K562 (cell line): ENCODE data around the gene LY6G6F. TPM values are rescaled to one million over a fixed set of nuclear protein-coding genes. Genes with fewer than 3 reads are reported as not detected.

ENCODE experiments used
- EP300 ChIP-seq: IDR thresholded peaks from 2 replicates; pipeline ENCODE4 v1.6.1; 2012; ENCODE audit warnings: low read length, improper control_type of control experiment
- FIP1L1 ChIP-seq: fragments of 200-400 bp; formaldehyde crosslinking; IDR thresholded peaks from 2 replicates; pipeline ENCODE4 v1.6.1; 2018; ENCODE audit warnings: mild to moderate bottlenecking, low read depth, low read length; ENCODE audit not compliant: poor library complexity, severe bottlenecking
- GTF2E2 ChIP-seq: fragments of 200-800 bp; sonication (Bioruptor generic); IDR thresholded peaks from 2 replicates; pipeline ENCODE4 v1.6.1; 2016; ENCODE audit warnings: missing genetic modification characterization, missing compliant biosample characterization
- NFE2 ChIP-seq: IDR thresholded peaks from 2 replicates; pipeline ENCODE4 v1.6.1; 2014; ENCODE audit warnings: antibody characterized with exemption, low read depth
- NR2C1 ChIP-seq, 2 experiments: fragments of 450-650 bp; IDR thresholded peaks; 2 replicates each; pipeline ENCODE4 v1.6.1; 2017; ENCODE audit warnings: mild to moderate bottlenecking in 2 of 2, antibody characterized with exemption in 1 of 2, inconsistent platforms in 1 of 2, missing compliant biosample characterization in 1 of 2, missing genetic modification characterization in 1 of 2
- RBFOX2 ChIP-seq: fragments of 200-400 bp; formaldehyde crosslinking; IDR thresholded peaks from 2 replicates; pipeline ENCODE4 v1.6.1; 2017; ENCODE audit warnings: low read depth, mild to moderate bottlenecking, low read length, moderate library complexity
- SAP30 ChIP-seq: fragments of 200-600 bp; sonication (generic); IDR thresholded peaks from 2 replicates; pipeline ENCODE4 v1.6.1; 2012; ENCODE audit warnings: borderline replicate concordance, low read depth, mild to moderate bottlenecking, moderate library complexity, low read length, control low read depth, inconsistent platforms; ENCODE audit not compliant: insufficient read depth, poor library complexity, severe bottlenecking
- TBL1XR1 ChIP-seq, 2 experiments: IDR thresholded peaks; 2 replicates each; pipeline ENCODE4 v1.6.1; 2012; ENCODE audit warnings: improper control_type of control experiment in 2 of 2, low read length in 2 of 2, mild to moderate bottlenecking in 1 of 2
- TSC22D4 ChIP-seq: fragments of 450-650 bp; IDR thresholded peaks from 2 replicates; pipeline ENCODE4 v1.6.1; 2016; ENCODE audit warnings: missing genetic modification characterization, missing biosample characterization, control low read depth
- ZNF197 ChIP-seq: fragments of 200-800 bp; sonication (Bioruptor generic); IDR thresholded peaks from 2 replicates; pipeline ENCODE4 v1.6.1; 2016; ENCODE audit warnings: low read depth, missing genetic modification characterization, missing compliant biosample characterization
- ZNF212 ChIP-seq: fragments of 450-650 bp; formaldehyde crosslinking; IDR thresholded peaks from 2 replicates; pipeline ENCODE4 v1.4.0; 2020; ENCODE audit warnings: mild to moderate bottlenecking
- ZNF384 ChIP-seq: IDR thresholded peaks from 2 replicates; pipeline ENCODE4 v1.6.1; 2012; ENCODE audit warnings: low read depth, low read length, improper control_type of control experiment
- ZNF41 ChIP-seq: fragments of 250-450 bp; sonication (Bioruptor Pico); conservative IDR thresholded peaks from 2 replicates; pipeline ENCODE4 v1.4.0; 2020; ENCODE audit warnings: mild to moderate bottlenecking
- ZNF507 ChIP-seq: conservative IDR thresholded peaks from 2 replicates; pipeline ENCODE4 v1.6.1; 2017; ENCODE audit warnings: missing genetic modification characterization, missing compliant biosample characterization
- ZNF778 ChIP-seq: fragments of 450-650 bp; formaldehyde crosslinking; IDR thresholded peaks from 2 replicates; pipeline ENCODE4 v1.4.0; 2020; ENCODE audit warnings: mild to moderate bottlenecking, moderate library complexity
- ZNF79 ChIP-seq: fragments of 250-450 bp; sonication (Bioruptor Pico); IDR thresholded peaks from 2 replicates; pipeline ENCODE4 v1.4.0; 2020; ENCODE audit warnings: low read depth, mild to moderate bottlenecking, moderate library complexity
- polyA plus RNA-seq, 8 experiments: library from polyadenylated mRNA; depleted of rRNA in 4 of 8; stranded (reverse) in 5 of 8; unstranded in 3 of 8; fragments of >200 nt; fragmentation: Nextera tagmentation in 2 of 8; fragmentation: Illumina TruSeq in 1 of 8; extraction: Ambion mirVana in 2 of 8; extraction: Trizol in 1 of 8; gene quantifications; 2 replicates each; pipeline versions ENCODE4 v1.2.1 to v1.2.3, GENCODE V29; 2011 to 2014; ENCODE audit warnings: inconsistent platforms in 1 of 8, missing spikeins in 1 of 8
- total RNA-seq, 7 experiments: library from RNA; depleted of rRNA in 6 of 7; stranded (reverse); fragments of >200 nt in 6 of 7; fragmentation: Illumina TruSeq in 2 of 7; extraction: Trizol in 2 of 7; gene quantifications; 2 replicates each; pipeline versions ENCODE4 v1.2.1 to v1.2.3, GENCODE V29; 2011 to 2021; ENCODE audit warnings: low replicate concordance in 1 of 7
- TF ChIP-seq, protein P1 (sequence below): fragments of 450-650 bp; IDR thresholded peaks from 2 replicates; pipeline ENCODE4 v1.6.1; 2016
- TF ChIP-seq, protein P2 (sequence below), 2 experiments: IDR thresholded peaks; 2 replicates each; pipeline ENCODE4 v1.6.1; 2012; ENCODE audit warnings: improper control_type of control experiment in 2 of 2, low read depth in 2 of 2, low read length in 2 of 2, borderline replicate concordance in 1 of 2
- TF ChIP-seq, protein P3 (sequence below): fragments of 250-450 bp; sonication (Bioruptor Pico); IDR thresholded peaks from 2 replicates; pipeline ENCODE4 v1.5.1; 2021; ENCODE audit warnings: mild to moderate bottlenecking

The LY6G6F gene
- total and polyA plus RNA-seq, 9 of the 15 experiments (the other 6 are each of a cell fraction or from before 2014, with no cell fraction given) = 0.14 to 0.50 (median 0.28) TPM; not detected in 2

DNA sequence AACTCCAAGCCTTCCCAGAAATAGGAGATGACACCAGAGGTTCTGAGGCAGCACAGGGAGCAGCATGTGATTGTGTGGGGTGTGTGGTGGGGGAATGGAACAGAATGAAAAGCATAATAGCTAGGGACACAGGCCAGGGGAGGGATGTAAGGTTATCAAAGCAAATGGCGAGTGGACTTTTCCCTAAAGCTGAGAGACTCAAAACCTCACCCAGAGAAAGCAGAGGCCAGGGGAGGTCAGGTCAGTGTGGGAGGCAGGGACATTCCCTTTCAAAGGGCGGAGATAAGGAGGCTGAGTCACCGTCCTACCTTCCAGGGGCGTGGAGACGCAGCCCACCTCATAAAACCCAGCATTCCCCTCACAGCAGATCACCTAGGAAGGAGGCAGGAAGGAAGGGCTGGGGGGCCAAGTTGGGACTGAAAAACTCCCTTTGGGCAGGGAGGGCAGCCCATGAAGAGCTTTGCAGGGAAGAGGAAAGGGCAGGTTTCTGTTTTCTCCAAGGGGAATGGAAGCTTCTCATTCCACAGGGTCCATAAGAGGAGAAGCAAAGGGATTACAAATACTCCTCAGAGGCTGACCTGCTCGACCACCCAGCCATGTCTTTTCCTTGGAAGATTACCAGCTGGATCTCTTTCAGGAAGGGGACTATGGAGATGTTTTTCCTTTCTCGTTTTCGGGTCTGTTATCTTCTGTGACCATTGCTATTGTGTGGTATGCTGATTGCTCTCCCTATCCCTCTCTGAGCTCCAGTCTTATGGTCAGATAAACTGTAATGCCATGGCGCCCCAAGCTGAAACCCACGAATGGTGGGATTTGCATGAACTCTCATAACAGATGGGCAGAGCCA, 16.2 kb upstream of the LY6G6F start (continued):
- TF ChIP-seq, protein P1, sequence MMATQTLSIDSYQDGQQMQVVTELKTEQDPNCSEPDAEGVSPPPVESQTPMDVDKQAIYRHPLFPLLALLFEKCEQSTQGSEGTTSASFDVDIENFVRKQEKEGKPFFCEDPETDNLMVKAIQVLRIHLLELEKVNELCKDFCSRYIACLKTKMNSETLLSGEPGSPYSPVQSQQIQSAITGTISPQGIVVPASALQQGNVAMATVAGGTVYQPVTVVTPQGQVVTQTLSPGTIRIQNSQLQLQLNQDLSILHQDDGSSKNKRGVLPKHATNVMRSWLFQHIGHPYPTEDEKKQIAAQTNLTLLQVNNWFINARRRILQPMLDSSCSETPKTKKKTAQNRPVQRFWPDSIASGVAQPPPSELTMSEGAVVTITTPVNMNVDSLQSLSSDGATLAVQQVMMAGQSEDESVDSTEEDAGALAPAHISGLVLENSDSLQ = no peak
- TF ChIP-seq ZNF507 (tag) (no peak), TBL1XR1 (IDR thresholded peaks at IDR 0.05; ENCODE audit: low read length in 2 of 2) (peak in 1 of 2 experiments; percentile 92; a peak in 3 of 4 replicates), GTF2E2 (tag) (peak; percentile 75; the same call in 1 of the 2 replicates), EP300 (peak; percentile 92), NFE2 (peak; percentile 97), ZNF79 (CRISPR knock-in tag) (no peak), ZNF41 (CRISPR knock-in tag) (0 out of 2 replicates have a peak, but pooled peaks have one; percentile 7), ZNF384 (no peak), SAP30 (no peak), TSC22D4 (tag) (no peak), RBFOX2 (no peak), FIP1L1 (no peak), ZNF197 (CRISPR knock-in tag) (0 out of 2 replicates have a peak, but pooled peaks have one; percentile 1), NR2C1 (IDR thresholded peaks at IDR 0.05) (peak; percentile 63; the same call in 1 of the 2 replicates), NR2C1 (tag; IDR thresholded peaks at IDR 0.05) (peak; percentile 67), ZNF778 (CRISPR knock-in tag) (no peak), ZNF212 (CRISPR knock-in tag) (no peak; the same call in 1 of the 2 replicates)
- TF ChIP-seq, protein P2, sequence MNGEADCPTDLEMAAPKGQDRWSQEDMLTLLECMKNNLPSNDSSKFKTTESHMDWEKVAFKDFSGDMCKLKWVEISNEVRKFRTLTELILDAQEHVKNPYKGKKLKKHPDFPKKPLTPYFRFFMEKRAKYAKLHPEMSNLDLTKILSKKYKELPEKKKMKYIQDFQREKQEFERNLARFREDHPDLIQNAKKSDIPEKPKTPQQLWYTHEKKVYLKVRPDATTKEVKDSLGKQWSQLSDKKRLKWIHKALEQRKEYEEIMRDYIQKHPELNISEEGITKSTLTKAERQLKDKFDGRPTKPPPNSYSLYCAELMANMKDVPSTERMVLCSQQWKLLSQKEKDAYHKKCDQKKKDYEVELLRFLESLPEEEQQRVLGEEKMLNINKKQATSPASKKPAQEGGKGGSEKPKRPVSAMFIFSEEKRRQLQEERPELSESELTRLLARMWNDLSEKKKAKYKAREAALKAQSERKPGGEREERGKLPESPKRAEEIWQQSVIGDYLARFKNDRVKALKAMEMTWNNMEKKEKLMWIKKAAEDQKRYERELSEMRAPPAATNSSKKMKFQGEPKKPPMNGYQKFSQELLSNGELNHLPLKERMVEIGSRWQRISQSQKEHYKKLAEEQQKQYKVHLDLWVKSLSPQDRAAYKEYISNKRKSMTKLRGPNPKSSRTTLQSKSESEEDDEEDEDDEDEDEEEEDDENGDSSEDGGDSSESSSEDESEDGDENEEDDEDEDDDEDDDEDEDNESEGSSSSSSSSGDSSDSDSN (IDR thresholded peaks at IDR 0.05; ENCODE audit: borderline replicate concordance in 1 of 2, low read depth in 2 of 2, low read length in 2 of 2) = peak in 1 of 2 experiments; percentile 82; a peak in 1 of 4 replicates
- TF ChIP-seq, protein P3, sequence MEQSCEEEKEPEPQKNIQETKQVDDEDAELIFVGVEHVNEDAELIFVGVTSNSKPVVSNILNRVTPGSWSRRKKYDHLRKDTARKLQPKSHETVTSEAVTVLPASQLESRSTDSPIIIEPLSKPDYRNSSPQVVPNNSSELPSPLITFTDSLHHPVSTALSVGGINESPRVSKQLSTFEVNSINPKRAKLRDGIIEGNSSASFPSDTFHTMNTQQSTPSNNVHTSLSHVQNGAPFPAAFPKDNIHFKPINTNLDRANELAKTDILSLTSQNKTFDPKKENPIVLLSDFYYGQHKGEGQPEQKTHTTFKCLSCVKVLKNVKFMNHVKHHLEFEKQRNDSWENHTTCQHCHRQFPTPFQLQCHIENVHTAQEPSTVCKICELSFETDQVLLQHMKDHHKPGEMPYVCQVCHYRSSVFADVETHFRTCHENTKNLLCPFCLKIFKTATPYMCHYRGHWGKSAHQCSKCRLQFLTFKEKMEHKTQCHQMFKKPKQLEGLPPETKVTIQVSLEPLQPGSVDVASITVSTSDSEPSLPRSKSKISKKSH (CRISPR knock-in tag) = no peak
